HG02610 (cell line): ENCODE data around the gene DTX1.
A peak's percentile ranks its signal among the peaks of the same experiment; 100 is the strongest.

ENCODE experiments used
- ATAC-seq: cut with Tn5 transposase; IDR thresholded peaks from one replicate; pipeline ENCODE4 v1.9.1; 2021; ENCODE audit warnings: mild to moderate bottlenecking, moderate library complexity; ENCODE audit not compliant: unreplicated experiment

Gene DTX1

GRCh38 chr12:113092607-113093408, 36.3 kb downstream of the DTX1 start:
- ATAC-seq, result no peak

GRCh38 chr12:113093409-113094101, 37.0 kb downstream of the DTX1 start:
- no peak for ATAC-seq

GRCh38 chr12:113094738-113095137, 38.2 kb downstream of the DTX1 start:
- ATAC-seq, result no peak

- ATAC-seq, result no peak
These were observed 38.9 kb downstream of the DTX1 start for GRCh38 chr12:113095405-113095804.

GRCh38 chr12:113096675-113097461, 40.3 kb downstream of the DTX1 start:
- ATAC-seq, result no peak

GRCh38 chr12:113097716-113098440, 41.3 kb downstream of the DTX1 start:
- no peak for ATAC-seq

GRCh38 chr12:113098441-113099028, 42.0 kb downstream of the DTX1 start:
- ATAC-seq, result peak; percentile 43

GRCh38 chr12:113099364-113099763, 42.8 kb downstream of the DTX1 start:
- no peak for ATAC-seq

- no peak for ATAC-seq
These were observed 43.2 kb downstream of the DTX1 start for GRCh38 chr12:113099764-113100163.

GRCh38 chr12:113101751-113102150, 45.2 kb downstream of the DTX1 start:
- no peak for ATAC-seq

GRCh38 chr12:113102811-113103210, 46.3 kb downstream of the DTX1 start:
- ATAC-seq, result no peak

- no peak for ATAC-seq
These were observed 47.4 kb downstream of the DTX1 start for GRCh38 chr12:113103756-113104450.

GRCh38 chr12:113104953-113105510, 48.5 kb downstream of the DTX1 start:
- ATAC-seq, result no peak

GRCh38 chr12:113105606-113106271, 49.2 kb downstream of the DTX1 start:
- ATAC-seq, result no peak

- no peak for ATAC-seq
These were observed 49.8 kb downstream of the DTX1 start for GRCh38 chr12:113106361-113106760.

- ATAC-seq, result no peak
These were observed 51.8 kb downstream of the DTX1 start for GRCh38 chr12:113108308-113108707.

- no peak for ATAC-seq
These were observed 52.8 kb downstream of the DTX1 start for GRCh38 chr12:113109360-113109759.

- ATAC-seq, result no peak
These were observed 53.5 kb downstream of the DTX1 start for GRCh38 chr12:113109872-113110599.
